SU-DHL-6 (cell line): ENCODE measurements around the gene FGA.

ENCODE experiments used
- EZH2phosphoT487 ChIP-seq: fragments of 200-600 bp; sonication (generic), shearing (Covaris generic); conservative IDR thresholded peaks from 2 replicates; pipeline ENCODE4 v1.6.1; 2018; ENCODE audit warnings: mild to moderate bottlenecking, antibody characterized with exemption, low read length, moderate library complexity, mixed read lengths
- TF ChIP-seq, protein P1 (sequence below): fragments of 200-600 bp; sonication (generic); IDR thresholded peaks from one replicate; pipeline ENCODE4 v1.5.1; 2017; ENCODE audit warnings: antibody characterized with exemption, mild to moderate bottlenecking, low read length, moderate library complexity; ENCODE audit not compliant: insufficient read depth, poor library complexity, severe bottlenecking

- TF ChIP-seq EZH2phosphoT487, result no peak
- TF ChIP-seq, protein P1, sequence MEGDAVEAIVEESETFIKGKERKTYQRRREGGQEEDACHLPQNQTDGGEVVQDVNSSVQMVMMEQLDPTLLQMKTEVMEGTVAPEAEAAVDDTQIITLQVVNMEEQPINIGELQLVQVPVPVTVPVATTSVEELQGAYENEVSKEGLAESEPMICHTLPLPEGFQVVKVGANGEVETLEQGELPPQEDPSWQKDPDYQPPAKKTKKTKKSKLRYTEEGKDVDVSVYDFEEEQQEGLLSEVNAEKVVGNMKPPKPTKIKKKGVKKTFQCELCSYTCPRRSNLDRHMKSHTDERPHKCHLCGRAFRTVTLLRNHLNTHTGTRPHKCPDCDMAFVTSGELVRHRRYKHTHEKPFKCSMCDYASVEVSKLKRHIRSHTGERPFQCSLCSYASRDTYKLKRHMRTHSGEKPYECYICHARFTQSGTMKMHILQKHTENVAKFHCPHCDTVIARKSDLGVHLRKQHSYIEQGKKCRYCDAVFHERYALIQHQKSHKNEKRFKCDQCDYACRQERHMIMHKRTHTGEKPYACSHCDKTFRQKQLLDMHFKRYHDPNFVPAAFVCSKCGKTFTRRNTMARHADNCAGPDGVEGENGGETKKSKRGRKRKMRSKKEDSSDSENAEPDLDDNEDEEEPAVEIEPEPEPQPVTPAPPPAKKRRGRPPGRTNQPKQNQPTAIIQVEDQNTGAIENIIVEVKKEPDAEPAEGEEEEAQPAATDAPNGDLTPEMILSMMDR, result no peak
Measured at GRCh38 chr4:154623995-154624394, 33.5 kb upstream of the FGA start.
